HepG2 (cell line): ENCODE results near the gene DNMT3A. TPM values are rescaled to one million over a fixed set of nuclear protein-coding genes. Genes with fewer than 3 reads are reported as not detected.

ENCODE experiments used
- ATF7 ChIP-seq, 2 experiments: fragments of 450-650 bp in 1 of 2; sonication (generic) in 1 of 2; formaldehyde crosslinking in 1 of 2; IDR thresholded peaks; 2 replicates each; pipeline versions ENCODE4 v1.4.0 to v1.6.1; 2016 to 2020; ENCODE audit warnings: antibody characterized with exemption in 1 of 2, mild to moderate bottlenecking in 1 of 2, missing genetic modification reagents in 1 of 2
- FOSL2 ChIP-seq: sonication (generic); formaldehyde crosslinking; IDR thresholded peaks from 2 replicates; pipeline ENCODE4 v1.4.0; 2020; ENCODE audit warnings: missing genetic modification reagents
- JUN ChIP-seq: sonication (generic); formaldehyde crosslinking; IDR thresholded peaks from 2 replicates; pipeline ENCODE4 v1.4.0; 2020; ENCODE audit warnings: mild to moderate bottlenecking, missing genetic modification reagents
- MEF2D ChIP-seq: sonication (generic); formaldehyde crosslinking; IDR thresholded peaks from 2 replicates; pipeline ENCODE4 v1.5.1; 2020; ENCODE audit warnings: mild to moderate bottlenecking, missing genetic modification reagents
- MIER3 ChIP-seq: IDR thresholded peaks from 2 replicates; pipeline ENCODE4 v1.6.1; 2016; ENCODE audit warnings: missing compliant biosample characterization, borderline replicate concordance
- MXD4 ChIP-seq: IDR thresholded peaks from 2 replicates; pipeline ENCODE4 v1.6.1; 2016; ENCODE audit warnings: mild to moderate bottlenecking, missing biosample characterization, missing genetic modification reagents
- NCOA2 ChIP-seq: sonication (generic); formaldehyde crosslinking; IDR thresholded peaks from 2 replicates; pipeline ENCODE4 v1.8.0; 2022; ENCODE audit warnings: inconsistent platforms
- RBM39 ChIP-seq: fragments of 200-400 bp; formaldehyde crosslinking; IDR thresholded peaks from one replicate; pipeline ENCODE4 v1.6.1; 2018; ENCODE audit warnings: antibody characterized with exemption, mild to moderate bottlenecking, low read depth, low read length; ENCODE audit not compliant: poor library complexity, severe bottlenecking
- ZNF432 ChIP-seq: sonication (generic); formaldehyde crosslinking; IDR thresholded peaks from 2 replicates; pipeline ENCODE4 v1.5.0; 2020; ENCODE audit warnings: missing genetic modification reagents, mild to moderate bottlenecking, borderline replicate concordance
- polyA plus RNA-seq, 8 experiments: library from polyadenylated mRNA; depleted of rRNA in 3 of 8; stranded (reverse) in 7 of 8; unstranded in 1 of 8; fragments of >200 nt; fragmentation: Illumina TruSeq in 4 of 8; extraction: Trizol in 4 of 8; gene quantifications; 2 replicates each; pipeline versions ENCODE4 v1.2.1 to v1.2.3, GENCODE V29; 2011 to 2016; ENCODE audit warnings: low read depth in 4 of 8, missing spikeins in 1 of 8, mixed read lengths in 1 of 8; ENCODE audit not compliant: insufficient read depth in 1 of 8
- total RNA-seq, 5 experiments: library from RNA; depleted of rRNA; stranded (reverse); fragments of >200 nt; fragmentation: Illumina TruSeq; extraction: Trizol; gene quantifications; 2 replicates each; pipeline ENCODE4 v1.2.3, GENCODE V29; 2016; ENCODE audit warnings: low read depth in 1 of 5
- TF ChIP-seq, protein P1 (sequence below): sonication (generic); formaldehyde crosslinking; IDR thresholded peaks from 2 replicates; pipeline ENCODE4 v1.4.0; 2020; ENCODE audit warnings: mild to moderate bottlenecking, missing genetic modification reagents
- TF ChIP-seq, protein P2 (sequence below): sonication (generic); formaldehyde crosslinking; IDR thresholded peaks from 2 replicates; pipeline ENCODE4 v1.9.0; 2021; ENCODE audit warnings: missing genetic modification reagents, borderline replicate concordance
- TF ChIP-seq, protein P3 (sequence below): sonication (generic); formaldehyde crosslinking; IDR thresholded peaks from 2 replicates; pipeline ENCODE4 v1.8.1; 2023; ENCODE audit warnings: mild to moderate bottlenecking, missing genetic modification reagents, borderline replicate concordance
- TF ChIP-seq, protein P4 (sequence below): IDR thresholded peaks from 2 replicates; pipeline ENCODE4 v1.6.1; 2012; ENCODE audit warnings: inconsistent platforms
- TF ChIP-seq, protein P5 (sequence below), 2 experiments: sonication (generic) in 1 of 2; formaldehyde crosslinking in 1 of 2; IDR thresholded peaks; 2 replicates each; pipeline versions ENCODE4 v1.6.1 to v1.9.0; 2014 to 2022; ENCODE audit warnings: antibody characterized with exemption in 1 of 2, borderline replicate concordance in 1 of 2, inconsistent platforms in 1 of 2, low read depth in 1 of 2, missing genetic modification reagents in 1 of 2
- TF ChIP-seq, protein P6 (sequence below): sonication (generic); formaldehyde crosslinking; IDR thresholded peaks from 2 replicates; pipeline ENCODE4 v1.4.0; 2020; ENCODE audit warnings: missing genetic modification reagents, mild to moderate bottlenecking, borderline replicate concordance

Gene DNMT3A
- total and polyA plus RNA-seq, 2 of the 13 experiments (the other 11 are each of a cell fraction or from before 2014, with no cell fraction given), result 14.7 to 29.1 TPM

DNA sequence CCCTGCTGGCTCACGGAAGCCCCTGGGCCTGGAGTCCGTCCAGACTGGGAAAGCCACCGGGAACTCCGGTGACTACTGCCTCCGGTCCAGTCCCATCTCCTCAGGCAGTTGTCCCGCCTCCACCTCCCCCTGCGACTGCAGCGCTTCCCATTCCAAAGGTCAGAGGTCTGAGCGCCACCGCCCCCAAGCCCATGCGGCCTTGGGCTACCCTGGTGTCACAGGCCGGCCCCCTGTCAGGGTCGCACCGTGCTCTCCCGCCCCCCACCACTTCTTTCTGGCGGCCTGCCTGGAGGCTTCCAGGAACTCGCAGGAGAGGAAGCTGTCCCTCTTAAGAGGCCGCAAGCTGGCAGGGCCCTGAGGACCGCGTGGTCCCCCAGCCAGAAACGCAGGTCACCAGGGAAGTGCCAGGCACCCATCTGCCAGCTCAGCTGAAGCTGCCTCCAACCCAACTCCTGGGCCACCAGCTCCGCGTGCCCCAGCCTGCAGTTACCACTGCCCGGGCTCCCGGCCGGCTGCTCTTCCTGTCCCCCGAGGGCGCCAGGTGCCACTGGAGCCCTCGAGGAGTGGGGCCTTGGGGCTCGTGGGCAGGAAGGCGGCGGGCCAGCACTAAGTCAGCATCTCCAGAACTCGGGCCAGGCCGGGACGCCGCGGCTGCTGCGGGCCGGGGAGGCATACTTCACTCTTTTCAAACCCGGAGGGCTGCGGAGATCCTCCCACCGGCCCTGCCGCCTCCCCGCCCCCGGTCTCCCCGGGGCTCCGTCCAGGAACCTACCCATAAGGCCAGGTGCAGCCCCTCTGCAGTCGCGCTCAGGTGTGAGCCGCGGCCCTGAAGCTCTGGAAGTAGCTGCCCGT is 90.1 kb downstream of the DNMT3A start (continued):
- TF ChIP-seq, protein P1, sequence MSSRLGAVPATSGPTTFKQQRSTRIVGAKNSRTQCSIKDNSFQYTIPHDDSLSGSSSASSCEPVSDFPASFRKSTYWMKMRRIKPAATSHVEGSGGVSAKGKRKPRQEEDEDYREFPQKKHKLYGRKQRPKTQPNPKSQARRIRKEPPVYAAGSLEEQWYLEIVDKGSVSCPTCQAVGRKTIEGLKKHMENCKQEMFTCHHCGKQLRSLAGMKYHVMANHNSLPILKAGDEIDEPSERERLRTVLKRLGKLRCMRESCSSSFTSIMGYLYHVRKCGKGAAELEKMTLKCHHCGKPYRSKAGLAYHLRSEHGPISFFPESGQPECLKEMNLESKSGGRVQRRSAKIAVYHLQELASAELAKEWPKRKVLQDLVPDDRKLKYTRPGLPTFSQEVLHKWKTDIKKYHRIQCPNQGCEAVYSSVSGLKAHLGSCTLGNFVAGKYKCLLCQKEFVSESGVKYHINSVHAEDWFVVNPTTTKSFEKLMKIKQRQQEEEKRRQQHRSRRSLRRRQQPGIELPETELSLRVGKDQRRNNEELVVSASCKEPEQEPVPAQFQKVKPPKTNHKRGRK (CRISPR knock-in tag), result no peak; the same call in 1 of the 2 replicates
- TF ChIP-seq, protein P2, sequence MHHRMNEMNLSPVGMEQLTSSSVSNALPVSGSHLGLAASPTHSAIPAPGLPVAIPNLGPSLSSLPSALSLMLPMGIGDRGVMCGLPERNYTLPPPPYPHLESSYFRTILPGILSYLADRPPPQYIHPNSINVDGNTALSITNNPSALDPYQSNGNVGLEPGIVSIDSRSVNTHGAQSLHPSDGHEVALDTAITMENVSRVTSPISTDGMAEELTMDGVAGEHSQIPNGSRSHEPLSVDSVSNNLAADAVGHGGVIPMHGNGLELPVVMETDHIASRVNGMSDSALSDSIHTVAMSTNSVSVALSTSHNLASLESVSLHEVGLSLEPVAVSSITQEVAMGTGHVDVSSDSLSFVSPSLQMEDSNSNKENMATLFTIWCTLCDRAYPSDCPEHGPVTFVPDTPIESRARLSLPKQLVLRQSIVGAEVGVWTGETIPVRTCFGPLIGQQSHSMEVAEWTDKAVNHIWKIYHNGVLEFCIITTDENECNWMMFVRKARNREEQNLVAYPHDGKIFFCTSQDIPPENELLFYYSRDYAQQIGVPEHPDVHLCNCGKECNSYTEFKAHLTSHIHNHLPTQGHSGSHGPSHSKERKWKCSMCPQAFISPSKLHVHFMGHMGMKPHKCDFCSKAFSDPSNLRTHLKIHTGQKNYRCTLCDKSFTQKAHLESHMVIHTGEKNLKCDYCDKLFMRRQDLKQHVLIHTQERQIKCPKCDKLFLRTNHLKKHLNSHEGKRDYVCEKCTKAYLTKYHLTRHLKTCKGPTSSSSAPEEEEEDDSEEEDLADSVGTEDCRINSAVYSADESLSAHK, result no peak
- TF ChIP-seq MIER3 (CRISPR knock-in tag), result peak; percentile 84; the same call in 1 of the 2 replicates
- peak; percentile 83 for TF ChIP-seq JUN (CRISPR knock-in tag)
- peak; percentile 72; the same call in 1 of the 2 replicates for TF ChIP-seq MEF2D (CRISPR knock-in tag)
- TF ChIP-seq, protein P3, sequence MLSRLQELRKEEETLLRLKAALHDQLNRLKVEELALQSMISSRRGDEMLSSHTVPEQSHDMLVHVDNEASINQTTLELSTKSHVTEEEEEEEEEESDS (CRISPR knock-in tag), result peak; percentile 76; the same call in 1 of the 2 replicates
- TF ChIP-seq MXD4 (CRISPR knock-in tag), result peak; percentile 98
- TF ChIP-seq, protein P4, sequence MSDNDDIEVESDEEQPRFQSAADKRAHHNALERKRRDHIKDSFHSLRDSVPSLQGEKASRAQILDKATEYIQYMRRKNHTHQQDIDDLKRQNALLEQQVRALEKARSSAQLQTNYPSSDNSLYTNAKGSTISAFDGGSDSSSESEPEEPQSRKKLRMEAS, result peak; percentile 97
- peak; percentile 97 for TF ChIP-seq RBM39
- peak; percentile 91 for TF ChIP-seq NCOA2 (CRISPR knock-in tag)
- TF ChIP-seq, protein P5, sequence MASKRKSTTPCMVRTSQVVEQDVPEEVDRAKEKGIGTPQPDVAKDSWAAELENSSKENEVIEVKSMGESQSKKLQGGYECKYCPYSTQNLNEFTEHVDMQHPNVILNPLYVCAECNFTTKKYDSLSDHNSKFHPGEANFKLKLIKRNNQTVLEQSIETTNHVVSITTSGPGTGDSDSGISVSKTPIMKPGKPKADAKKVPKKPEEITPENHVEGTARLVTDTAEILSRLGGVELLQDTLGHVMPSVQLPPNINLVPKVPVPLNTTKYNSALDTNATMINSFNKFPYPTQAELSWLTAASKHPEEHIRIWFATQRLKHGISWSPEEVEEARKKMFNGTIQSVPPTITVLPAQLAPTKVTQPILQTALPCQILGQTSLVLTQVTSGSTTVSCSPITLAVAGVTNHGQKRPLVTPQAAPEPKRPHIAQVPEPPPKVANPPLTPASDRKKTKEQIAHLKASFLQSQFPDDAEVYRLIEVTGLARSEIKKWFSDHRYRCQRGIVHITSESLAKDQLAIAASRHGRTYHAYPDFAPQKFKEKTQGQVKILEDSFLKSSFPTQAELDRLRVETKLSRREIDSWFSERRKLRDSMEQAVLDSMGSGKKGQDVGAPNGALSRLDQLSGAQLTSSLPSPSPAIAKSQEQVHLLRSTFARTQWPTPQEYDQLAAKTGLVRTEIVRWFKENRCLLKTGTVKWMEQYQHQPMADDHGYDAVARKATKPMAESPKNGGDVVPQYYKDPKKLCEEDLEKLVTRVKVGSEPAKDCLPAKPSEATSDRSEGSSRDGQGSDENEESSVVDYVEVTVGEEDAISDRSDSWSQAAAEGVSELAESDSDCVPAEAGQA (IDR thresholded peaks at IDR 0.05; ENCODE audit: low read depth), result peak; percentile 62; the same call in 1 of the 2 replicates
- TF ChIP-seq, protein P5 (CRISPR knock-in tag; IDR thresholded peaks at IDR 0.05; ENCODE audit: borderline replicate concordance), result peak; percentile 92
- no peak for TF ChIP-seq ZNF432 (CRISPR knock-in tag)
- TF ChIP-seq ATF7 (IDR thresholded peaks at IDR 0.05), result no peak
- peak; percentile 73; the same call in 1 of the 2 replicates for TF ChIP-seq ATF7 (CRISPR knock-in tag; IDR thresholded peaks at IDR 0.05)
- TF ChIP-seq, protein P6, sequence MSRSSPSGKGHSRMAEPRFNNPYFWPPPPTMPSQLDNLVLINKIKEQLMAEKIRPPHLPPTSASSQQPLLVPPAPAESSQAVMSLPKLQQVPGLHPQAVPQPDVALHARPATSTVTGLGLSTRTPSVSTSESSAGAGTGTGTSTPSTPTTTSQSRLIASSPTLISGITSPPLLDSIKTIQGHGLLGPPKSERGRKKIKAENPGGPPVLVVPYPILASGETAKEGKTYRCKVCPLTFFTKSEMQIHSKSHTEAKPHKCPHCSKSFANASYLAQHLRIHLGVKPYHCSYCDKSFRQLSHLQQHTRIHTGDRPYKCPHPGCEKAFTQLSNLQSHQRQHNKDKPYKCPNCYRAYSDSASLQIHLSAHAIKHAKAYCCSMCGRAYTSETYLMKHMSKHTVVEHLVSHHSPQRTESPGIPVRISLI (CRISPR knock-in tag), result 0 out of 2 replicates have a peak, but pooled peaks have one; percentile 65
- peak; percentile 68 for TF ChIP-seq FOSL2 (CRISPR knock-in tag)
